Uterus (tissue), 2 donors: Measurements from ENCODE around the gene GSG1L2.

Experiments
- POLR2A ChIP-seq, 2 donors: fragments of 450-650 bp; IDR thresholded peaks; one replicate each; pipeline ENCODE4 v1.6.1; 2016; ENCODE audit warnings: antibody characterized with exemption in 2 of 2, mild to moderate bottlenecking in 1 of 2, moderate library complexity in 1 of 2
- TF ChIP-seq, protein P1 (sequence below), 4 experiments: fragments of 200-600 bp in 2 of 4; fragments of 450-650 bp in 2 of 4; sonication (generic) in 2 of 4; IDR thresholded peaks; one replicate each; pipeline ENCODE4 v1.5.1; 2016 to 2019; ENCODE audit warnings: antibody characterized with exemption in 4 of 4, mild to moderate bottlenecking in 2 of 4, moderate library complexity in 1 of 4

DNA sequence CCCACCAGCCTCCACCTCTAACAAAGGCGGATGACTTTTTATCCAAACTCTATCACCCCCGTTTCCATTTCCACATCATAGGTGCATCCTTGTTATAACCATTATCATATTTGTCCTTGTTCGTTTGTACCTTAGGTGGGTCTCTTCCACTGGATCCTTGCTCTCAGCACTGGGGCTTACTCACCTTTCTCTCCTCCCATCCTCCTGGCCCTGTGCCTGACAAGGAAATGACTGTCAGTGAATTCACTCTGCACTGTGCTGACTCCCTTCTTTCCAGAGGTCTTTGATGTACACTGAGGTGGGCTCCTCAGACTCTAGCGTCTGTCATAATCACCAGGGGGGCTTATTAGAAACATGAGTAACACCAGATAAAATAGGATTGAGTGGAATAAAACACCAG, 3.1 kb downstream of the GSG1L2 start:
- TF ChIP-seq, protein P1, sequence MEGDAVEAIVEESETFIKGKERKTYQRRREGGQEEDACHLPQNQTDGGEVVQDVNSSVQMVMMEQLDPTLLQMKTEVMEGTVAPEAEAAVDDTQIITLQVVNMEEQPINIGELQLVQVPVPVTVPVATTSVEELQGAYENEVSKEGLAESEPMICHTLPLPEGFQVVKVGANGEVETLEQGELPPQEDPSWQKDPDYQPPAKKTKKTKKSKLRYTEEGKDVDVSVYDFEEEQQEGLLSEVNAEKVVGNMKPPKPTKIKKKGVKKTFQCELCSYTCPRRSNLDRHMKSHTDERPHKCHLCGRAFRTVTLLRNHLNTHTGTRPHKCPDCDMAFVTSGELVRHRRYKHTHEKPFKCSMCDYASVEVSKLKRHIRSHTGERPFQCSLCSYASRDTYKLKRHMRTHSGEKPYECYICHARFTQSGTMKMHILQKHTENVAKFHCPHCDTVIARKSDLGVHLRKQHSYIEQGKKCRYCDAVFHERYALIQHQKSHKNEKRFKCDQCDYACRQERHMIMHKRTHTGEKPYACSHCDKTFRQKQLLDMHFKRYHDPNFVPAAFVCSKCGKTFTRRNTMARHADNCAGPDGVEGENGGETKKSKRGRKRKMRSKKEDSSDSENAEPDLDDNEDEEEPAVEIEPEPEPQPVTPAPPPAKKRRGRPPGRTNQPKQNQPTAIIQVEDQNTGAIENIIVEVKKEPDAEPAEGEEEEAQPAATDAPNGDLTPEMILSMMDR (IDR thresholded peaks at IDR 0.05), result no peak
- TF ChIP-seq POLR2A (IDR thresholded peaks at IDR 0.05), result no peak
